Neural cell (in vitro differentiated cells): Measurements from ENCODE around the gene CRTC3.

Source experiments
- CTCF ChIP-seq: fragments of 450-650 bp; IDR thresholded peaks from 2 replicates; pipeline ENCODE4 v1.5.1; 2014; ENCODE audit warnings: antibody characterized with exemption, mild to moderate bottlenecking, moderate library complexity; ENCODE audit not compliant: poor library complexity, severe bottlenecking
- POLR2AphosphoS5 ChIP-seq: IDR thresholded peaks from 2 replicates; pipeline ENCODE4 v1.6.1; 2012

- TF ChIP-seq POLR2AphosphoS5 (no peak), CTCF (no peak)
These were observed 94.1 kb downstream of the CRTC3 start for GRCh38 chr15:90623854-90624253.
